HG03354 (cell line): ENCODE measurements around the gene ADAMTS19.
"Not testable (repeated sequence)": the region's sequence is repeated elsewhere in the genome, so short reads cannot be mapped to it uniquely, and the experiment has no call there.

ENCODE experiments used
- ATAC-seq: cut with Tn5 transposase; IDR thresholded peaks from one replicate; pipeline ENCODE4 v1.9.1; 2021; ENCODE audit warnings: mild to moderate bottlenecking; ENCODE audit not compliant: unreplicated experiment, poor library complexity, severe bottlenecking

The ADAMTS19 gene

GRCh38 chr5:129554134-129554904 lies 94.2 kb downstream of the ADAMTS19 start:
- no peak for ATAC-seq

GRCh38 chr5:129563585-129563984 lies 103.5 kb downstream of the ADAMTS19 start:
- no peak for ATAC-seq

- no peak for ATAC-seq
These were observed 109.2 kb downstream of the ADAMTS19 start for GRCh38 chr5:129569295-129569694.

GRCh38 chr5:129572060-129572459 lies 112.0 kb downstream of the ADAMTS19 start:
- no peak for ATAC-seq

GRCh38 chr5:129584496-129584895 lies 124.4 kb downstream of the ADAMTS19 start:
- not testable (repeated sequence) for ATAC-seq

GRCh38 chr5:129591508-129592160 lies 131.5 kb downstream of the ADAMTS19 start:
- ATAC-seq: no peak

GRCh38 chr5:129593525-129593924 lies 133.4 kb downstream of the ADAMTS19 start:
- no peak for ATAC-seq

- no peak for ATAC-seq
These were observed 141.5 kb downstream of the ADAMTS19 start for GRCh38 chr5:129601576-129601975.

GRCh38 chr5:129608350-129608749 lies 148.3 kb downstream of the ADAMTS19 start:
- ATAC-seq: no peak

GRCh38 chr5:129609710-129610109 lies 149.6 kb downstream of the ADAMTS19 start:
- ATAC-seq: peak; percentile 98

GRCh38 chr5:129616517-129616916 lies 156.4 kb downstream of the ADAMTS19 start:
- no peak for ATAC-seq

- ATAC-seq: no peak
These were observed 157.1 kb downstream of the ADAMTS19 start for GRCh38 chr5:129617206-129617605.

GRCh38 chr5:129619782-129620181 lies 159.7 kb downstream of the ADAMTS19 start:
- no peak for ATAC-seq

GRCh38 chr5:129622531-129622930 lies 162.4 kb downstream of the ADAMTS19 start:
- peak; percentile 58 for ATAC-seq

- ATAC-seq: no peak
These were observed 169.5 kb downstream of the ADAMTS19 start for GRCh38 chr5:129629575-129629974.

GRCh38 chr5:129630101-129630500 lies 170.0 kb downstream of the ADAMTS19 start:
- no peak for ATAC-seq

GRCh38 chr5:129631961-129632360 lies 171.9 kb downstream of the ADAMTS19 start:
- no peak for ATAC-seq

- ATAC-seq: not testable (repeated sequence)
These were observed 177.4 kb downstream of the ADAMTS19 start for GRCh38 chr5:129637501-129637900.

- ATAC-seq: no peak
These were observed 179.2 kb downstream of the ADAMTS19 start for GRCh38 chr5:129639331-129639730.

GRCh38 chr5:129652349-129653056 lies 192.4 kb downstream of the ADAMTS19 start:
- ATAC-seq: no peak

GRCh38 chr5:129653057-129653375 lies 192.9 kb downstream of the ADAMTS19 start:
- no peak for ATAC-seq
